ENCODE measurements around the gene PNPLA2. TPM values are rescaled to one million over a fixed set of nuclear protein-coding genes. Genes with fewer than 3 reads are reported as not detected.

Gene PNPLA2
- total and polyA plus RNA-seq, 2 of the 8 experiments (the other 6 are each of a cell fraction or from before 2014, with no cell fraction given), result 30.9 to 62.1 TPM

GRCh38 chr11:839875-840617 is 21.3 kb downstream of the PNPLA2 start:
- Histone ChIP-seq H3K23ac (ENCODE audit: insufficient read length) (no peak overlapping the region), H3K9ac (replicated peaks in 1 of 4; ENCODE audit: extremely low read depth in 1 of 4, low read depth in 3 of 4, low read length in 3 of 4) (no peak overlapping the region), H3K9me3 (ENCODE audit: insufficient read depth in 2 of 2, low read depth in 1 of 2, low read length in 1 of 2) (no peaks in the 10 kb centered on the region), H3K79me2 (ENCODE audit: control insufficient read depth in 1 of 2, insufficient read depth in 2 of 2, low read length in 2 of 2) (peaks cover 0 to 18% of the 10 kb centered on the region in 2 experiments; a peak in 2 of 4 replicates), H2BK120ac (replicated peaks; ENCODE audit: low read depth, low read length) (no peak overlapping the region), H4K91ac (replicated peaks; ENCODE audit: insufficient read length, low read length) (no peak overlapping the region), H3K23me2 (ENCODE audit: low read depth, low read length) (peaks cover 20% of the 10 kb centered on the region; the same call in 1 of the 2 replicates), H3K14ac (ENCODE audit: insufficient read length) (no peak overlapping the region), H2AK5ac (ENCODE audit: low read depth, low read length) (no peak overlapping the region), H2BK15ac (ENCODE audit: low read length) (no peak overlapping the region), H4K8ac (ENCODE audit: extremely low read depth, insufficient read depth, low read length) (no peak overlapping the region), H3K27ac (ENCODE audit: low read depth, low read length) (no peak overlapping the region), H3K4me3 (ENCODE audit: extremely low read depth in 1 of 4, insufficient read depth in 2 of 4, low read depth in 3 of 4, low read length in 4 of 4) (no peak overlapping the region), H2AFZ (ENCODE audit: low read length) (no peak overlapping the region), H3K36me3 (ENCODE audit: control insufficient read depth in 2 of 4, insufficient read depth in 4 of 4, low read length in 3 of 4) (peaks cover 10 to 30% (median 24%) of the 10 kb centered on the region in 4 experiments; a peak in 7 of 8 replicates), H2BK5ac (ENCODE audit: low read depth, low read length) (no peak overlapping the region), H4K20me1 (replicated peaks in 1 of 2; ENCODE audit: control insufficient read depth in 1 of 2, insufficient read depth in 2 of 2, low read length in 2 of 2) (peaks cover 5 to 38% of the 10 kb centered on the region in 2 experiments), H3K4me1 (replicated peaks in 1 of 4; ENCODE audit: control insufficient read depth in 3 of 4, insufficient read depth in 4 of 4, low read length in 3 of 4) (peaks cover 0 to 19% (median 13%) of the 10 kb centered on the region in 4 experiments; a peak in 6 of 7 replicates), H3K27me3 (replicated peaks in 1 of 4; ENCODE audit: control insufficient read depth in 3 of 4, extremely low read depth in 1 of 4, insufficient read depth in 3 of 4, low read length in 3 of 4) (no peaks in the 10 kb centered on the region), H3K4ac (replicated peaks; ENCODE audit: insufficient read length, low read depth, low read length) (no peak overlapping the region), H3K79me1 (ENCODE audit: low read depth, low read length) (peaks cover 9% of the 10 kb centered on the region; the same call in 1 of the 2 replicates), H3K4me2 (ENCODE audit: insufficient read depth in 1 of 2, low read depth in 2 of 2, low read length in 2 of 2) (no peak overlapping the region; a peak in 1 of 4 replicates), H3K56ac (replicated peaks; ENCODE audit: insufficient read length, low read depth, low read length) (no peak overlapping the region), H2BK20ac (ENCODE audit: low read length) (no peak overlapping the region), H4K5ac (ENCODE audit: insufficient read length, low read depth, low read length) (no peak overlapping the region), H3K18ac (ENCODE audit: extremely low read depth, low read length) (no peak overlapping the region), H2BK12ac (ENCODE audit: low read depth, low read length) (no peak overlapping the region)
- DNase-seq (ENCODE audit: low read depth in 1 of 2, low spot score in 2 of 2), result no peak
- CTCF ChIA-PET (ENCODE audit: partially characterized antibody), result interaction anchor here (0.6 to 5.2 kb wide), 11 partner anchors 8 to 233 kb away, joined by 3 to 26 read pairs (median 5); partner anchors contain the start of genes CRACR2B and PNPLA2
- no peak for FAIRE-seq
- POLR2A ChIA-PET (ENCODE audit: partially characterized antibody), result interaction anchor here (0.8 to 40.4 kb wide), 3 partner anchors 17 to 63 kb away, joined by 4 to 1917 read pairs (median 234); partner anchors contain the start of genes CD151, CEND1, CRACR2B and PIDD1
- WGBS, 2 experiments (ENCODE audit: extremely low coverage in 1 of 2, insufficient coverage in 1 of 2, insufficient read length in 1 of 2, insufficient replicate concordance in 2 of 2, low coverage in 1 of 2, low lambda C conversion rate in 2 of 2, missing lambda C conversion rate in 1 of 2), result 95% methylated on average over 24 of the region's 25 CpGs; no CpG with 5 or more reads in 1 of the 2 experiments
- peak; percentile 17 to 32; a peak in 3 of 4 replicates for TF ChIP-seq RAD21 (IDR thresholded peaks at IDR 0.05 in 1 of 2, conservative IDR thresholded peaks at IDR 0.05 in 1 of 2; ENCODE audit: low read depth in 2 of 2, low read length in 2 of 2)
- no peak for TF ChIP-seq BCL11A (IDR thresholded peaks at IDR 0.05; ENCODE audit: low read depth in 2 of 2, low read length in 2 of 2)
- no peak for TF ChIP-seq MAX (IDR thresholded peaks at IDR 0.05)
- no peak for TF ChIP-seq TAF7 (optimal IDR thresholded peaks at IDR 0.05; ENCODE audit: borderline replicate concordance, low read depth, low read length)
- no peak for TF ChIP-seq ZNF274 (IDR thresholded peaks at IDR 0.05; ENCODE audit: borderline replicate concordance, extremely low read depth, low read length)
- TF ChIP-seq SIX5 (IDR thresholded peaks at IDR 0.05; ENCODE audit: low read depth, low read length), result peak; percentile 3; the same call in 1 of the 2 replicates
- peak; percentile 43 for TF ChIP-seq POLR2AphosphoS5 (IDR thresholded peaks at IDR 0.05; ENCODE audit: low read depth, low read length)
- TF ChIP-seq CTCF (IDR thresholded peaks at IDR 0.05; ENCODE audit: control extremely low read depth in 1 of 3, insufficient read depth in 1 of 3, low read depth in 1 of 3, low read length in 3 of 3), result peak in 2 of 3 experiments; percentile 41 to 52; a peak in 3 of 4 replicates

All from H1 (cell line).